Measurements from ENCODE around the gene HYDIN.

The HYDIN gene

GRCh38 chr16:70784692-70785555 is 445.6 kb downstream of the HYDIN start:
- DNase-seq, result no peak

- no peak for DNase-seq
Observed at GRCh38 chr16:70782237-70782636, 448.3 kb downstream of the HYDIN start.

DNA sequence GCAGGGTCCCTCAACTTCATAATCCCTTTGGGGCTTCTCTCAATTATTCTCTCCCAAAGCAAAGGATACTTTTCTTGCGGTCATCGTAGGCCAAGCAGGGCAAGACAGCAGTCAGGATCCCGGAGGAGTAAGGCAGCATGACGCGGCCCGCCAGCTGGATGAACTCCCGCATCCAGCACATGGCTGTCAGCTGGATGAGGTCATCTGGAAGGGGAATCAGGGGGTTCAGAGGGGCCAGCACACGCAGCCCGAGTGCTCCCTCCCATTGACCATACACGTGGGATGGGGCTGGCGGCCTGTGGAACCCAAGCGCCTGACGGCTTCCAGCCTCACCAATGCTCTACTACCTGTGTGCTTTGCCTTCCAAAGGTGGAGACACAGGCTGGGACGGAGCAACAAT is 448.7 kb downstream of the HYDIN start:
- no peak for DNase-seq

GRCh38 chr16:70780546-70780945 is 450.0 kb downstream of the HYDIN start:
- DNase-seq, result no peak

GRCh38 chr16:70779361-70779760 is 451.2 kb downstream of the HYDIN start:
- no peak for DNase-seq

GRCh38 chr16:70778901-70779309 is 451.6 kb downstream of the HYDIN start:
- no peak for DNase-seq

DNA sequence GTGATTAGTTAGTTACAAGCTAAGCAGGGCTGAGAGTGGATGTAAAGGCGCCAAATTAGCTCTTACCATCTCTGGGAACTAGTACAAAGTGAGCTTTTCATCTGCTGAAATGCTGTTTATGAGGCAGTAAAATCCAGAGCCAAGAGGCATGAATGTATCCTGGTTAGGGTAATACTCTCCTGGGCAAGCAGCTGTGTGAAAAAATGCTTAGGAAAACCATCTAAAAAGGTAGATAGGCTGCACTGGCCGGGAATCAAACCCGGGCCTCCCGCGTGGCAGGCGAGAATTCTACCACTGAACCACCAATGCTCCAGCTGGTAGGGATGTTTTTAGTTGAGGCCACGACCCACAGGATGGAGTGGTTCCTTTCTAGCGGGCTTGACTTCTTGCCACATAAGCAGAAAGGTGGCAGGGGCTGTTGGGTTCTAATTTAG is 452.5 kb downstream of the HYDIN start:
- DNase-seq, result no peak

- DNase-seq, result no peak
Observed at GRCh38 chr16:70777496-70777895, 453.0 kb downstream of the HYDIN start.

GRCh38 chr16:70775399-70775798 is 455.1 kb downstream of the HYDIN start:
- no peak for DNase-seq

GRCh38 chr16:70774261-70774660 is 456.3 kb downstream of the HYDIN start:
- DNase-seq, result no peak

- no peak for DNase-seq
Observed at GRCh38 chr16:70772493-70772892, 458.0 kb downstream of the HYDIN start.

- DNase-seq, result peak; percentile 14
Observed at GRCh38 chr16:70770626-70771552, 459.6 kb downstream of the HYDIN start.

GRCh38 chr16:70770291-70770625 is 460.3 kb downstream of the HYDIN start:
- no peak for DNase-seq

- DNase-seq, result no peak
Observed at GRCh38 chr16:70769761-70770160, 460.8 kb downstream of the HYDIN start.

- peak; percentile 8 for DNase-seq
Observed at GRCh38 chr16:70769131-70769530, 461.4 kb downstream of the HYDIN start.

- DNase-seq, result no peak
Observed at GRCh38 chr16:70768203-70768580, 462.3 kb downstream of the HYDIN start.

- no peak for DNase-seq
Observed at GRCh38 chr16:70767377-70768202, 462.9 kb downstream of the HYDIN start.

- DNase-seq, result no peak
Observed at GRCh38 chr16:70766658-70767057, 463.9 kb downstream of the HYDIN start.

- no peak for DNase-seq
Observed at GRCh38 chr16:70766176-70766575, 464.3 kb downstream of the HYDIN start.

GRCh38 chr16:70765491-70765890 is 465.0 kb downstream of the HYDIN start:
- no peak for DNase-seq

DNA sequence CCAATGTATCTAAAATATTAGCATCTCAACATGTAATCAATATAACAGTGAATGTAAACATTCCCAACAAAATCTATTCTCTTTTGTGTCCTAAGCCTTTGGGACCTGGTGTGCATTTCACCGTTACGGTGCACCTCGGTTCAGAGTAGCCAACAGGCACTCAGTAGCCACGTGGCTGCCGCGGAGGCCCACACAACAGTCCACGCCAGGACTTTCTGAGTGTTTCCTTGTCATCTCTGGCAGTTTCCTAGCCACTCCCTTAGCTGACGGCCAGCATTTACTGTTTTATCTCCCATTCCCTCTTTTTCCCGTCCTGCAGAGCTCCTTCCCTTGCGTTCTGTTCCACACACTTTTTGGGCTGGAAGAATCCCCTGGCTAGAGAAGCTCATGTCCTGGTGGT is 465.9 kb downstream of the HYDIN start:
- no peak for DNase-seq

- no peak for DNase-seq
Observed at GRCh38 chr16:70760221-70760620, 470.3 kb downstream of the HYDIN start.

DNA sequence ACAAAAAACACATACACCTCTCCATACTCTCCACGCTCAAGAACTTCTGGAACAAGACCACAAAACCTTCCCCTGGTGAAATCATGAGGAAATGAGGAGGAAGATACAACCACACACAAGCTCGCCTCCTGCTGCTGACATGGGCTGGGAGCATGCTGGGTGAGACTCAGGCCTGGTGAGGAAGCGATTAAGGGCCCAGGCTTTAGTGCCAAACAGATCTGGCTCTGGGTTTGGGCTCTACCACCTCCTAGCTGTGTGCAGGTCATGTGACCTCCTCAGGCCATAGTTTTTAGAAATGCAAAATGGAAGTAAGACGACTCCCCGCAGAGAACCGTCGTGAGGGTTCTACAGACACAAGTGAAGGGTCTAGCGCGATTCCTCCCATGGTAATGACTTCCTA is 470.9 kb downstream of the HYDIN start:
- no peak for DNase-seq
